GM12873 (cell line): ENCODE measurements around the gene TBC1D1.

Source experiments
- CTCF ChIP-seq: IDR thresholded peaks from 2 replicates; pipeline ENCODE4 v1.5.1; 2012; ENCODE audit warnings: low read depth, mild to moderate bottlenecking, moderate library complexity, low read length, control low read depth; ENCODE audit not compliant: insufficient read depth; ENCODE audit errors: missing control alignments

TBC1D1 gene

GRCh38 chr4:38155589-38156294 lies 264.9 kb downstream of the TBC1D1 start:
- TF ChIP-seq CTCF, result no peak

- TF ChIP-seq CTCF, result no peak
Measured at GRCh38 chr4:38157592-38157991, 266.7 kb downstream of the TBC1D1 start.

GRCh38 chr4:38160487-38161207 lies 269.8 kb downstream of the TBC1D1 start:
- TF ChIP-seq CTCF, result no peak

GRCh38 chr4:38161208-38162113 lies 270.6 kb downstream of the TBC1D1 start:
- TF ChIP-seq CTCF, result no peak

GRCh38 chr4:38162240-38162784 lies 271.4 kb downstream of the TBC1D1 start:
- TF ChIP-seq CTCF, result no peak

GRCh38 chr4:38163216-38164006 lies 272.5 kb downstream of the TBC1D1 start:
- TF ChIP-seq CTCF, result no peak
